WTC11 (cell line): ENCODE results near the gene ISLR. TPM values are rescaled to one million over a fixed set of nuclear protein-coding genes. Genes with fewer than 3 reads are reported as not detected.

Experiments used
- ATAC-seq: fragments of 200-7000 bp; cut with Tn5 transposase; 2 replicates; pipeline ENCODE4 v1.10.0; 2021; ENCODE audit warnings: mild to moderate bottlenecking, moderate library complexity
- CTCF ChIA-PET: fragments of 300-600 bp; sonication (Branson Sonifier 250); formaldehyde crosslinking; loops from one replicate; lab custom pipeline; 2021; ENCODE audit warnings: antibody characterized with exemption; lab: Charles Lee
- POLR2A ChIA-PET: fragments of 350-600 bp; sonication (Branson Sonifier 250); formaldehyde crosslinking; loops from one replicate; lab custom pipeline; 2021; ENCODE audit warnings: antibody characterized with exemption; lab: Charles Lee
- DNase-seq: peaks from one replicate; pipeline ENCODE4 v3.0.0; 2021; ENCODE audit warnings: low spot score
- H3K27ac Mint-ChIP-seq: 2 replicates; pipeline ENCODE4 v1.8.0; 2021; ENCODE audit warnings: mixed read lengths
- H3K27me3 Mint-ChIP-seq: 2 replicates; pipeline ENCODE4 v1.8.0; 2021; ENCODE audit warnings: low read depth, mild to moderate bottlenecking, moderate library complexity, mixed read lengths
- H3K36me3 Mint-ChIP-seq: 2 replicates; pipeline ENCODE4 v1.8.0; 2021; ENCODE audit warnings: mixed read lengths
- H3K4me1 Mint-ChIP-seq: 2 replicates; pipeline ENCODE4 v1.8.0; 2022; ENCODE audit warnings: mixed read lengths
- H3K4me3 Mint-ChIP-seq: 2 replicates; pipeline ENCODE4 v1.8.0; 2021; ENCODE audit warnings: mild to moderate bottlenecking, moderate library complexity, mixed read lengths
- H3K9me3 Mint-ChIP-seq: 2 replicates; pipeline ENCODE4 v1.8.0; 2021; ENCODE audit warnings: mixed read lengths
- CDX4 ChIP-seq: fragments of 250-450 bp; sonication (Bioruptor Pico); IDR thresholded peaks from 2 replicates; pipeline ENCODE4 v1.9.0; 2021; ENCODE audit warnings: moderate library complexity, mild to moderate bottlenecking, inconsistent platforms, borderline replicate concordance
- E2F1 ChIP-seq: sonication (generic); formaldehyde crosslinking; IDR thresholded peaks from 2 replicates; pipeline ENCODE4 v1.8.0; 2022; ENCODE audit warnings: mild to moderate bottlenecking, missing genetic modification reagents
- E2F4 ChIP-seq: sonication (generic); formaldehyde crosslinking; IDR thresholded peaks from 2 replicates; pipeline ENCODE4 v1.8.1; 2022; ENCODE audit warnings: low read depth, mild to moderate bottlenecking, moderate library complexity, missing genetic modification reagents, borderline replicate concordance
- ELF4 ChIP-seq: sonication (generic); formaldehyde crosslinking; IDR thresholded peaks from 2 replicates; pipeline ENCODE4 v1.8.1; 2022; ENCODE audit warnings: low read depth, mild to moderate bottlenecking, moderate library complexity, missing genetic modification reagents
- EMX1 ChIP-seq: fragments of 250-450 bp; sonication (Bioruptor Pico); IDR thresholded peaks from 2 replicates; pipeline ENCODE4 v1.8.0; 2021; ENCODE audit warnings: mild to moderate bottlenecking
- ETV6 ChIP-seq: sonication (generic); formaldehyde crosslinking; IDR thresholded peaks from 2 replicates; pipeline ENCODE4 v1.8.1; 2022; ENCODE audit warnings: mild to moderate bottlenecking, missing genetic modification reagents
- FOXJ3 ChIP-seq: sonication (generic); formaldehyde crosslinking; IDR thresholded peaks from 2 replicates; pipeline ENCODE4 v1.9.0; 2021; ENCODE audit warnings: missing genetic modification reagents, mild to moderate bottlenecking, borderline replicate concordance
- GRHL2 ChIP-seq: fragments of 250-450 bp; sonication (Bioruptor Pico); IDR thresholded peaks from 2 replicates; pipeline ENCODE4 v1.8.0; 2022; ENCODE audit warnings: mild to moderate bottlenecking, moderate library complexity; ENCODE audit not compliant: insufficient replicate concordance, severe bottlenecking
- GTF2I ChIP-seq: fragments of 250-450 bp; sonication (Bioruptor Pico); conservative IDR thresholded peaks from 2 replicates; pipeline ENCODE4 v1.4.0; 2021; ENCODE audit warnings: mild to moderate bottlenecking
- HMGXB4 ChIP-seq: sonication (generic); formaldehyde crosslinking; IDR thresholded peaks from 2 replicates; pipeline ENCODE4 v1.8.1; 2023; ENCODE audit warnings: mild to moderate bottlenecking, moderate library complexity, missing genetic modification reagents
- MLX ChIP-seq: sonication (generic); formaldehyde crosslinking; IDR thresholded peaks from 2 replicates; pipeline ENCODE4 v1.8.1; 2023; ENCODE audit warnings: mild to moderate bottlenecking, missing genetic modification reagents, moderate library complexity
- OVOL2 ChIP-seq: fragments of 250-450 bp; sonication (Bioruptor Pico); IDR thresholded peaks from 2 replicates; pipeline ENCODE4 v1.9.0; 2021; ENCODE audit warnings: mild to moderate bottlenecking, borderline replicate concordance
- TEAD4 ChIP-seq: sonication (generic); formaldehyde crosslinking; IDR thresholded peaks from 2 replicates; pipeline ENCODE4 v1.8.0; 2022; ENCODE audit warnings: mild to moderate bottlenecking, missing genetic modification reagents
- USF1 ChIP-seq: sonication (generic); formaldehyde crosslinking; IDR thresholded peaks from 2 replicates; pipeline ENCODE4 v1.8.0; 2022; ENCODE audit warnings: mild to moderate bottlenecking, missing genetic modification reagents
- ZNF263 ChIP-seq: sonication (generic); formaldehyde crosslinking; IDR thresholded peaks from 2 replicates; pipeline ENCODE4 v1.8.1; 2022; ENCODE audit warnings: low read depth, mild to moderate bottlenecking, moderate library complexity, missing genetic modification reagents
- ZNF281 ChIP-seq: sonication (generic); formaldehyde crosslinking; IDR thresholded peaks from 2 replicates; pipeline ENCODE4 v1.8.0; 2023; ENCODE audit warnings: mild to moderate bottlenecking, missing genetic modification reagents
- ZNF317 ChIP-seq: sonication (generic); formaldehyde crosslinking; IDR thresholded peaks from 2 replicates; pipeline ENCODE4 v1.8.1; 2023; ENCODE audit warnings: low read depth, mild to moderate bottlenecking, moderate library complexity, missing genetic modification reagents, borderline replicate concordance
- ZNF423 ChIP-seq: fragments of 250-450 bp; sonication (Bioruptor Pico); IDR thresholded peaks from 2 replicates; pipeline ENCODE4 v2.1.2; 2022; ENCODE audit warnings: mild to moderate bottlenecking, moderate library complexity
- ZNF671 ChIP-seq: fragments of 250-450 bp; sonication (Bioruptor Pico); IDR thresholded peaks from 2 replicates; pipeline ENCODE4 v1.8.0; 2021; ENCODE audit warnings: mild to moderate bottlenecking
- total RNA-seq: library from RNA; stranded (reverse); gene quantifications from 3 replicates; pipeline ENCODE4 v1.2.3, GENCODE V29; 2021

ISLR gene
- total RNA-seq, 1 experiment from 2014 or later = 0.63 TPM

GRCh38 chr15:74167891-74168331 lies 5.6 kb upstream of the ISLR start:
- ATAC-seq (no peak; the same call in 1 of the 2 replicates), DNase-seq (no peak)
- TF ChIP-seq ZNF317 (CRISPR knock-in tag) (no peak), CDX4 (CRISPR knock-in tag) (no peak), ZNF263 (CRISPR knock-in tag) (no peak), ELF4 (CRISPR knock-in tag) (no peak), FOXJ3 (CRISPR knock-in tag) (no peak), TEAD4 (no peak), E2F4 (CRISPR knock-in tag) (no peak), OVOL2 (CRISPR knock-in tag) (no peak), USF1 (CRISPR knock-in tag) (no peak), GTF2I (no peak), MLX (CRISPR knock-in tag) (no peak), ZNF671 (CRISPR knock-in tag) (no peak), GRHL2 (no peak), EMX1 (CRISPR knock-in tag) (no peak), ZNF423 (no peak), E2F1 (no peak), ETV6 (no peak), HMGXB4 (CRISPR knock-in tag) (no peak), ZNF281 (CRISPR knock-in tag) (no peak)
- H3K4me3 Mint-ChIP-seq = no peak overlapping the region
- H3K4me1 Mint-ChIP-seq = peaks cover 17% of the 10 kb centered on the region
- no peaks in the 10 kb centered on the region for H3K36me3 Mint-ChIP-seq
- H3K27me3 Mint-ChIP-seq = peaks cover 3% of the 10 kb centered on the region; the same call in 1 of the 2 replicates
- H3K27ac Mint-ChIP-seq = no peak overlapping the region
- ChIA-PET POLR2A (no interaction called here), CTCF (no interaction called here)
- peaks cover 9% of the 10 kb centered on the region for H3K9me3 Mint-ChIP-seq
